Tongue (tissue), 2 donors: ENCODE measurements around the gene ESYT1. TPM values are rescaled to one million over a fixed set of nuclear protein-coding genes. Genes with fewer than 3 reads are reported as not detected.

ENCODE experiments used
- DNase-seq: peaks from one replicate; pipeline ENCODE4 v3.0.0-alpha.2; 2015
- total RNA-seq: library from RNA; depleted of rRNA; stranded (reverse); fragments of >200 nt; gene quantifications from one replicate; pipeline ENCODE4 v1.2.3, GENCODE V29; 2014

The ESYT1 gene
- total RNA-seq, 1 donor from 2014 or later, result 152 TPM

- DNase-seq, result peak; percentile 55
Measured at GRCh38 chr12:56188778-56189098, 60.7 kb downstream of the ESYT1 start.

GRCh38 chr12:56189099-56189917 lies 61.2 kb downstream of the ESYT1 start, which contains the start of gene SMARCC2:
TSS of gene SMARCC2 (minus strand) at chr12:56189483. CDS start at chr12:56189461, 22 bp downstream.
- DNase-seq, result peak; percentile 94

GRCh38 chr12:56189918-56190694 lies 62.0 kb downstream of the ESYT1 start:
- DNase-seq, result peak; percentile 97

- DNase-seq, result peak; percentile 29
Measured at GRCh38 chr12:56190695-56191155, 62.7 kb downstream of the ESYT1 start.

- no peak for DNase-seq
Measured at GRCh38 chr12:56192582-56192981, 64.5 kb downstream of the ESYT1 start.

GRCh38 chr12:56193025-56193578 lies 65.0 kb downstream of the ESYT1 start:
- peak; percentile 93 for DNase-seq

Other genes with a start within 250 kb of the ESYT1 start
- gene PYM1, start 200.4 kb upstream of the ESYT1 start, total RNA-seq, result 15.5 TPM
- 50.5 TPM for gene DGKA, start 197.1 kb upstream of the ESYT1 start, total RNA-seq
- gene PMEL, start 162.2 kb upstream of the ESYT1 start, total RNA-seq, result 2.1 TPM
- 14.0 TPM for gene CDK2, start 161.4 kb upstream of the ESYT1 start, total RNA-seq
- gene RAB5B, start 154.2 kb upstream of the ESYT1 start, total RNA-seq, result 77.1 TPM
- 11.1 TPM for gene SUOX, start 131.0 kb upstream of the ESYT1 start, total RNA-seq
- 7.3 TPM for gene IKZF4, start 107.2 kb upstream of the ESYT1 start, total RNA-seq
- gene RPS26, start 86.3 kb upstream of the ESYT1 start, total RNA-seq, result 541 TPM
- 147 TPM for gene ERBB3, start 48.1 kb upstream of the ESYT1 start, total RNA-seq
- gene PA2G4, start 23.7 kb upstream of the ESYT1 start, total RNA-seq, result 98.1 TPM
- gene RPL41, start 11.6 kb upstream of the ESYT1 start, total RNA-seq, result 1,420 TPM
- gene ZC3H10, start 10.0 kb upstream of the ESYT1 start, total RNA-seq, result 5.6 TPM
- gene MYL6B, start 24.3 kb downstream of the ESYT1 start, total RNA-seq, result 136 TPM
- 707 TPM for gene MYL6, start 30.1 kb downstream of the ESYT1 start, total RNA-seq
- gene SMARCC2, start 61.2 kb downstream of the ESYT1 start, total RNA-seq, result 49.0 TPM
- gene RNF41, start 93.7 kb downstream of the ESYT1 start, total RNA-seq, result 70.3 TPM
- gene NABP2, start 96.1 kb downstream of the ESYT1 start, total RNA-seq, result 18.2 TPM
- gene SLC39A5, start 101.8 kb downstream of the ESYT1 start, total RNA-seq, result 0.31 TPM
- gene ANKRD52, start 130.1 kb downstream of the ESYT1 start, total RNA-seq, result 19.3 TPM
- 49.6 TPM for gene COQ10A, start 138.7 kb downstream of the ESYT1 start, total RNA-seq
- 235 TPM for gene CS, start 172.1 kb downstream of the ESYT1 start, total RNA-seq
- gene CNPY2, start 187.7 kb downstream of the ESYT1 start, total RNA-seq, result 45.9 TPM
- gene PAN2, start 205.7 kb downstream of the ESYT1 start, total RNA-seq, result 60.4 TPM
- gene IL23A, start 210.6 kb downstream of the ESYT1 start, total RNA-seq, result not detected
- gene STAT2, start 231.8 kb downstream of the ESYT1 start, total RNA-seq, result 74.5 TPM
- gene APOF, start 234.6 kb downstream of the ESYT1 start, total RNA-seq, result not detected